Nephron (organoid): ENCODE results near the gene EML2.

Experiments used
- H3K27ac Mint-ChIP-seq, 3 experiments: 2 replicates each; pipeline ENCODE4 v1.8.0; 2020; ENCODE audit warnings: mixed read lengths in 3 of 3, mild to moderate bottlenecking in 2 of 3, moderate library complexity in 1 of 3
- H3K27me3 Mint-ChIP-seq: 2 replicates; pipeline ENCODE4 v1.8.0; 2021; ENCODE audit warnings: low read depth, mild to moderate bottlenecking, moderate library complexity, mixed read lengths
- H3K36me3 Mint-ChIP-seq: 2 replicates; pipeline ENCODE4 v1.8.0; 2020; ENCODE audit warnings: low read depth, mixed read lengths
- H3K4me1 Mint-ChIP-seq: 2 replicates; pipeline ENCODE4 v1.8.0; 2020; ENCODE audit warnings: mixed read lengths
- H3K4me3 Mint-ChIP-seq, 3 experiments: 2 replicates each; pipeline ENCODE4 v1.8.0; 2020; ENCODE audit warnings: mild to moderate bottlenecking in 3 of 3, mixed read lengths in 3 of 3, moderate library complexity in 2 of 3
- H3K9me3 Mint-ChIP-seq: 2 replicates; pipeline ENCODE4 v1.8.0; 2020; ENCODE audit warnings: mixed read lengths
- CTCF ChIP-seq, 3 experiments: fragments of 200-600 bp; sonication (generic); IDR thresholded peaks; one replicate each; pipeline ENCODE4 v1.5.0; 2021; ENCODE audit warnings: antibody characterized with exemption in 3 of 3; ENCODE audit not compliant: unreplicated experiment in 3 of 3

Gene EML2

DNA sequence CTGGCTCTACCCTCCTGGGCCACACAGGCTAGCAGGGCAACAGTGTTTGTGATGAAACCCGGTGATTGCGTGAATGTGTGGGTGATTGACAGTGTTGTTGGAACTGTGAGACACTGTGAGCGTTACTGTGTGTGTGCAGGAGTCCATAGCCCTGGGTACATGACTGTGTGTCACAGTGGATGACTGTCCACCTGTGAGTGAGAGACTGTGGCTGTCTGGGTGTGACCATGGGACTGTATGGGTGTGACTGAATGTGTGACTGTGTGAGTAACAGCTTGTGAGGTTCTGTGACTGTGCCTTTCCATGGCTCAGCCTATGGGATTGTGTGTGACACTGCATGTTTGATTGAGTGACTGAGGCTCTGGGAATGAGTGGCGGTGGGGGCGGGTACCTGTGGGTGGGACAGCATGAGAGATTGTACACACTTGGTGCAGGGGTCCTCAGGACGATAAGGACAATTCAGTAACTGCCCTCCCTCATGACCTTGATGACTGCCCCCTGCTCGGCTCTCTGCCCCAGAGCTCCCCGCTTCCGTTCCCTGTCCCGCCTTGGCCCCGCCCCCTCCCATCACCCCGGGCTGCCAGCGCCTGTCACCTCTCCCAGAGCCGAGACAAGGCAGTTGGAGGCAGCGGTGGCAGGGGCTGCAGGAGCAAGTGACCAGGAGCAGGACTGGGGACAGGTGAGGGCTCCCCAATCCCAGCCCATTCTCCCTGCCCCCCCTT, 28.6 kb upstream of the EML2 start, which contains the start of gene GIPR:
Gene GIPR, plus strand, starts transcription at position 602 of the 722 bp plus-strand sequence. CDS start 1,300 bp downstream, outside the sequence.
- H3K36me3 Mint-ChIP-seq = no peaks in the 10 kb centered on the region
- no peaks in the 10 kb centered on the region for H3K9me3 Mint-ChIP-seq
- no peak within 1 kb of the TSS for H3K27ac Mint-ChIP-seq
- peak within 1 kb of the TSS; percentile 56 to 65 (median 60) for H3K4me3 Mint-ChIP-seq
- H3K27me3 Mint-ChIP-seq = peaks cover 77% of the 10 kb centered on the region
- peaks cover 9% of the 10 kb centered on the region for H3K4me1 Mint-ChIP-seq
- no peak for TF ChIP-seq CTCF (IDR thresholded peaks at IDR 0.05; ENCODE audit: unreplicated experiment in 3 of 3)

DNA sequence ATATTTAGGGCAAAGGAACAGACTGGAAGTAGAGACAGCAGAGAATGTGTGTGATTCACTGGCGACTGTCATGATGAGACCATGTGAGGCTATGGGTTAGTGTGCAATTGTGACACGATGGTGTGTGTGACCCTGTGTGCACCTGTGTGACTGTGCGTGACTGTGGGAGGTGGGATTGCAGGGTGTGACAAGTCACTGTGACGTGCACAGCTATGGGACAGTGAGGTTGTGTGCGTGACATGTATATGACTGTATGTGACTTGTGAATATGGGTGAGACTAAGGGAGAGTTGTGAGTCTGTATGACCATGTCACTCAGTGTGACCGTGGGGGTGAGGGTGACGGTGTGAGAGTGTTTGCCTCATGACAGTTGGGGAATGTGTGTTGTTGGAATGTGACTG, 25.4 kb upstream of the EML2 start:
- peaks cover 9% of the 10 kb centered on the region for H3K4me1 Mint-ChIP-seq
- no peaks in the 10 kb centered on the region for H3K9me3 Mint-ChIP-seq
- H3K27ac Mint-ChIP-seq = no peak overlapping the region
- no peaks in the 10 kb centered on the region for H3K36me3 Mint-ChIP-seq
- peaks cover 66% of the 10 kb centered on the region for H3K27me3 Mint-ChIP-seq
- no peak for TF ChIP-seq CTCF (IDR thresholded peaks at IDR 0.05; ENCODE audit: unreplicated experiment in 3 of 3)
- no peak overlapping the region for H3K4me3 Mint-ChIP-seq

GRCh38 chr19:45663800-45664199, 24.6 kb upstream of the EML2 start:
- Mint-ChIP-seq H3K4me3 (no peak overlapping the region), H3K4me1 (peaks cover 8% of the 10 kb centered on the region), H3K27me3 (peaks cover 64% of the 10 kb centered on the region), H3K36me3 (no peaks in the 10 kb centered on the region), H3K9me3 (no peaks in the 10 kb centered on the region), H3K27ac (no peak overlapping the region)
- no peak for TF ChIP-seq CTCF (IDR thresholded peaks at IDR 0.05; ENCODE audit: unreplicated experiment in 3 of 3)

- no peaks in the 10 kb centered on the region for H3K36me3 Mint-ChIP-seq
- no peak for TF ChIP-seq CTCF (IDR thresholded peaks at IDR 0.05; ENCODE audit: unreplicated experiment in 3 of 3)
- no peak overlapping the region for H3K27ac Mint-ChIP-seq
- H3K27me3 Mint-ChIP-seq = peaks cover 47% of the 10 kb centered on the region
- H3K4me3 Mint-ChIP-seq = no peak overlapping the region
- no peaks in the 10 kb centered on the region for H3K4me1 Mint-ChIP-seq
- no peaks in the 10 kb centered on the region for H3K9me3 Mint-ChIP-seq
Measured at GRCh38 chr19:45660636-45661035, 21.4 kb upstream of the EML2 start.

DNA sequence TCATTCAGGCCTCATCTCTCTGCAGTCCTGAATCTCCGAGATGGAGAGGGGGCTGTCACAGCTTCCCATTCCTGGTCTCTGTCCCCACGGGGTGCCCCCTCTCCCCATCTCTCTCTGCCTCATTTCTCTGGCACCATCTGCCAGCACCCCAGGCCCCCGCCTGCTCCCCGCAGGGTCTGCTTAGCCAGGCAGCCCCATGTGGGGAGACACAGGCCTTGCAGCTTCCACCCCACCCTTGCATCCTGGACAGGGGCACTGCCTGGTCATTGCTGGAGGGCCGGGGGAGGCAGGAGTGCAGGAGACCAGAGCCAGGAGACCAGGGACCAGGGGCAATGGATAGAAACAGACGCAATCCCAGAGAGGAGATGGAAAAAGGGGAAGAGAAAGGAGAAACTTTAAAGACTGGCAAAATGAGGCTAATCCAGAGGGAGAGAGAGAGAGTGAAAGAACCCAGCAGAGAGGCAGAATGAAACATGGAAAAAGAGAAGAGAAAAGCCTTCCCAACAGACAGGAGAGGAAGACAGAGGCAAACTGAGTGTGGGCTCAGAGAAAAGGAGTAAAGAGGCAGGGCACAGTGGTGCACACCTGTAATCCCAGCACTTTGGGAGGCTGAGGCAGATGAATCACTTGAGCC, 20.0 kb upstream of the EML2 start:
- Mint-ChIP-seq H3K4me3 (no peak overlapping the region), H3K27ac (peak overlapping the region in 1 of 3 experiments; percentile 40), H3K4me1 (no peaks in the 10 kb centered on the region), H3K36me3 (no peaks in the 10 kb centered on the region), H3K9me3 (no peaks in the 10 kb centered on the region), H3K27me3 (peaks cover 39% of the 10 kb centered on the region)
- no peak for TF ChIP-seq CTCF (IDR thresholded peaks at IDR 0.05; ENCODE audit: unreplicated experiment in 3 of 3)
